ENCODE measurements around the gene PSMA8.

DNA sequence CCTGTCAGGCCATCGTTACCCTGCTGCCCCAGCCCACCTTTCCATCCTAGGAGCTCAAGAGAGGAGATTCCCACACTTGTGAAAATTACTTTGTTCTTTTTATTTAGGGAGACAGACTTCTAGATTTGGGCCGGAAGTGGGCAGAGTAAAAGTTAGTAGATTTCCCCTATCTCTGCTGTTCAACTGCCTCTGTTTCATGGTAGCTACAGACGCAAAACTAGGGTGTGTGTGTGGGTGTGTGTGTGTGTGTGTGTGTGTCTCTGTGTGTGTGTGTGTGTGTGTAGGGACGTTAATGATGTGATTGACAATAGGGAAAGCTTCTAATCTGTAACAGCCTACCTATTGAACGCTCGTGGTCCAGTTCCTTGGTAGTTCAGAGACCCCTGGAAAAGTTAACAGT, 438 bp downstream of the PSMA8 start:
- no peak for TF ChIP-seq CTCF (IDR thresholded peaks at IDR 0.05)
- TF ChIP-seq POLR2AphosphoS5 (IDR thresholded peaks at IDR 0.05) = no peak

All from sigmoid colon (tissue), 4 donors.